ENCODE measurements around the gene TMX4. TPM values are rescaled to one million over a fixed set of nuclear protein-coding genes. Genes with fewer than 3 reads are reported as not detected.
A peak's percentile ranks its signal among the peaks of the same experiment; 100 is the strongest.

Gene TMX4
- total RNA-seq, 1 donor, result 40.9 TPM

- Histone ChIP-seq H2AFZ (ENCODE audit: low read length) (no peak overlapping the region), H3K4me2 (ENCODE audit: insufficient read depth, low read length) (no peak overlapping the region), H3K79me2 (ENCODE audit: insufficient read depth, low read length) (no peaks in the 10 kb centered on the region), H3K36me3 (ENCODE audit: insufficient read depth, low read length) (no peaks in the 10 kb centered on the region), H3K4me3 (ENCODE audit: insufficient read depth, low read length) (no peak overlapping the region), H3K4me1 (ENCODE audit: insufficient read depth, low read length) (no peaks in the 10 kb centered on the region), H3K27ac (ENCODE audit: low read depth, low read length) (no peak overlapping the region), H3K9me3 (ENCODE audit: low read depth, low read length) (no peaks in the 10 kb centered on the region), H3K27me3 (ENCODE audit: insufficient read depth, low read length) (no peaks in the 10 kb centered on the region), H4K20me1 (ENCODE audit: insufficient read depth, low read length) (no peaks in the 10 kb centered on the region)
- TF ChIP-seq, protein P1, sequence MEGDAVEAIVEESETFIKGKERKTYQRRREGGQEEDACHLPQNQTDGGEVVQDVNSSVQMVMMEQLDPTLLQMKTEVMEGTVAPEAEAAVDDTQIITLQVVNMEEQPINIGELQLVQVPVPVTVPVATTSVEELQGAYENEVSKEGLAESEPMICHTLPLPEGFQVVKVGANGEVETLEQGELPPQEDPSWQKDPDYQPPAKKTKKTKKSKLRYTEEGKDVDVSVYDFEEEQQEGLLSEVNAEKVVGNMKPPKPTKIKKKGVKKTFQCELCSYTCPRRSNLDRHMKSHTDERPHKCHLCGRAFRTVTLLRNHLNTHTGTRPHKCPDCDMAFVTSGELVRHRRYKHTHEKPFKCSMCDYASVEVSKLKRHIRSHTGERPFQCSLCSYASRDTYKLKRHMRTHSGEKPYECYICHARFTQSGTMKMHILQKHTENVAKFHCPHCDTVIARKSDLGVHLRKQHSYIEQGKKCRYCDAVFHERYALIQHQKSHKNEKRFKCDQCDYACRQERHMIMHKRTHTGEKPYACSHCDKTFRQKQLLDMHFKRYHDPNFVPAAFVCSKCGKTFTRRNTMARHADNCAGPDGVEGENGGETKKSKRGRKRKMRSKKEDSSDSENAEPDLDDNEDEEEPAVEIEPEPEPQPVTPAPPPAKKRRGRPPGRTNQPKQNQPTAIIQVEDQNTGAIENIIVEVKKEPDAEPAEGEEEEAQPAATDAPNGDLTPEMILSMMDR (IDR thresholded peaks at IDR 0.05; ENCODE audit: extremely low read depth, low read depth, low read length), result peak; percentile 64
- DNase-seq (ENCODE audit: insufficient read length, low spot score, missing footprints), result peak; percentile 22
These were observed 24.2 kb upstream of the TMX4 start for GRCh38 chr20:8043687-8044282.

- H3K27ac ChIP-seq (ENCODE audit: low read depth, low read length), result no peak overlapping the region
- H2AFZ ChIP-seq (ENCODE audit: low read length), result no peak overlapping the region
- no peaks in the 10 kb centered on the region for H4K20me1 ChIP-seq (ENCODE audit: insufficient read depth, low read length)
- TF ChIP-seq, protein P1 (IDR thresholded peaks at IDR 0.05; ENCODE audit: extremely low read depth, low read depth, low read length), result no peak
- no peaks in the 10 kb centered on the region for H3K79me2 ChIP-seq (ENCODE audit: insufficient read depth, low read length)
- no peaks in the 10 kb centered on the region for H3K4me1 ChIP-seq (ENCODE audit: insufficient read depth, low read length)
- H3K27me3 ChIP-seq (ENCODE audit: insufficient read depth, low read length), result peaks cover 7% of the 10 kb centered on the region
- no peak for DNase-seq (ENCODE audit: insufficient read length, low spot score, missing footprints)
- H3K4me3 ChIP-seq (ENCODE audit: insufficient read depth, low read length), result no peak overlapping the region
- no peaks in the 10 kb centered on the region for H3K36me3 ChIP-seq (ENCODE audit: insufficient read depth, low read length)
- no peaks in the 10 kb centered on the region for H3K9me3 ChIP-seq (ENCODE audit: low read depth, low read length)
- no peak overlapping the region for H3K4me2 ChIP-seq (ENCODE audit: insufficient read depth, low read length)
These were observed 19.5 kb upstream of the TMX4 start for GRCh38 chr20:8039042-8039441.

DNA sequence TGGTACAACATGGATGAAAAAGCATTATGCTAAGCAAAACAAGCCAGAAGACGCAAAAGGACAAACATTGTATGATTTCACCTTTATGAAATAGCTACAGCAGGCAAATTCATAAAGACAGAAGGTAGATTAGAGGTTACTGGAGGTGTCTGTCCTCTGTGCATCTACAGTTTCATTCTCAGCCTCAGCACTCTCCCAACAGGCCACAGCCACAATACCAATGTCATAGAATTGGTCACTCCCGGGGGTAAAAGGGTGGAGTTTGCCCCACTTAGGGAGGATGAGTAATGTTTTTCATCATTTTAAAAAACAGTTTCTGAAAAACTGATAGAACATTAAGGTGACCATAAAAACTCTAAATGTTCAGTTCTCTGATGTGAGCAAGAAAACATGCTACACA lies 17.2 kb upstream of the TMX4 start:
- Histone ChIP-seq H3K79me2 (ENCODE audit: insufficient read depth, low read length) (no peaks in the 10 kb centered on the region), H3K4me1 (ENCODE audit: insufficient read depth, low read length) (no peaks in the 10 kb centered on the region)
- DNase-seq (ENCODE audit: insufficient read length, low spot score, missing footprints), result no peak

GRCh38 chr20:8033151-8033841 lies 13.7 kb upstream of the TMX4 start:
- Histone ChIP-seq H2AFZ (ENCODE audit: low read length) (no peak overlapping the region), H3K27ac (ENCODE audit: low read depth, low read length) (no peak overlapping the region), H3K4me3 (ENCODE audit: insufficient read depth, low read length) (no peak overlapping the region), H3K79me2 (ENCODE audit: insufficient read depth, low read length) (no peaks in the 10 kb centered on the region), H3K4me2 (ENCODE audit: insufficient read depth, low read length) (no peak overlapping the region), H4K20me1 (ENCODE audit: insufficient read depth, low read length) (no peaks in the 10 kb centered on the region), H3K36me3 (ENCODE audit: insufficient read depth, low read length) (no peaks in the 10 kb centered on the region), H3K4me1 (ENCODE audit: insufficient read depth, low read length) (no peaks in the 10 kb centered on the region), H3K9me3 (ENCODE audit: low read depth, low read length) (no peaks in the 10 kb centered on the region), H3K27me3 (ENCODE audit: insufficient read depth, low read length) (peaks cover 12% of the 10 kb centered on the region)
- TF ChIP-seq, protein P1 (IDR thresholded peaks at IDR 0.05; ENCODE audit: extremely low read depth, low read depth, low read length), result no peak
- no peak for DNase-seq (ENCODE audit: insufficient read length, low spot score, missing footprints)

More for the DNA sequence above, 17.2 kb upstream of the TMX4 start:
- Histone ChIP-seq H3K9me3 (ENCODE audit: low read depth, low read length) (no peaks in the 10 kb centered on the region), H2AFZ (ENCODE audit: low read length) (no peak overlapping the region), H4K20me1 (ENCODE audit: insufficient read depth, low read length) (no peaks in the 10 kb centered on the region), H3K27me3 (ENCODE audit: insufficient read depth, low read length) (peaks cover 12% of the 10 kb centered on the region), H3K4me2 (ENCODE audit: insufficient read depth, low read length) (no peak overlapping the region), H3K4me3 (ENCODE audit: insufficient read depth, low read length) (no peak overlapping the region), H3K27ac (ENCODE audit: low read depth, low read length) (no peak overlapping the region), H3K36me3 (ENCODE audit: insufficient read depth, low read length) (no peaks in the 10 kb centered on the region)
- TF ChIP-seq, protein P1 (IDR thresholded peaks at IDR 0.05; ENCODE audit: extremely low read depth, low read depth, low read length), result no peak
